Activated naive CD4-positive, alpha-beta T cell treated with anti-CD3 and anti-CD28 coated beads, Interleukin-2, amount 50 U/mL, for 16 hours (primary cell): ENCODE measurements around the gene SLC9A9.
"Not testable (repeated sequence)": the region's sequence is repeated elsewhere in the genome, so short reads cannot be mapped to it uniquely, and the experiment has no call there.

ENCODE experiments used
- DNase-seq: peaks from one replicate; pipeline ENCODE4 v3.0.0-alpha.2; 2020

SLC9A9 gene

GRCh38 chr3:143437405-143437804, 410.9 kb downstream of the SLC9A9 start:
- DNase-seq: no peak

- no peak for DNase-seq
These were observed 411.9 kb downstream of the SLC9A9 start for GRCh38 chr3:143436231-143436930.

GRCh38 chr3:143433787-143434378, 414.4 kb downstream of the SLC9A9 start:
- DNase-seq: no peak

- not testable (repeated sequence) for DNase-seq
These were observed 417.0 kb downstream of the SLC9A9 start for GRCh38 chr3:143431298-143431697.

- DNase-seq: no peak
These were observed 417.7 kb downstream of the SLC9A9 start for GRCh38 chr3:143430568-143430967.

GRCh38 chr3:143429628-143430514, 418.4 kb downstream of the SLC9A9 start:
- DNase-seq: no peak

- DNase-seq: no peak
These were observed 420.0 kb downstream of the SLC9A9 start for GRCh38 chr3:143428294-143428693.

GRCh38 chr3:143427631-143428030, 420.6 kb downstream of the SLC9A9 start:
- no peak for DNase-seq

- DNase-seq: no peak
These were observed 423.4 kb downstream of the SLC9A9 start for GRCh38 chr3:143424874-143425273.

GRCh38 chr3:143421556-143421955, 426.7 kb downstream of the SLC9A9 start:
- DNase-seq: no peak

- DNase-seq: no peak
These were observed 428.7 kb downstream of the SLC9A9 start for GRCh38 chr3:143419611-143420010.

- no peak for DNase-seq
These were observed 429.9 kb downstream of the SLC9A9 start for GRCh38 chr3:143418391-143418790.

- no peak for DNase-seq
These were observed 432.0 kb downstream of the SLC9A9 start for GRCh38 chr3:143416229-143416628.

GRCh38 chr3:143414571-143415253, 433.6 kb downstream of the SLC9A9 start:
- no peak for DNase-seq

GRCh38 chr3:143413372-143413771, 434.9 kb downstream of the SLC9A9 start:
- DNase-seq: no peak

GRCh38 chr3:143412084-143412483, 436.2 kb downstream of the SLC9A9 start:
- DNase-seq: no peak

GRCh38 chr3:143410259-143410658, 438.0 kb downstream of the SLC9A9 start:
- no peak for DNase-seq

- DNase-seq: no peak
These were observed 439.5 kb downstream of the SLC9A9 start for GRCh38 chr3:143408771-143409170.

- no peak for DNase-seq
These were observed 445.7 kb downstream of the SLC9A9 start for GRCh38 chr3:143402602-143403001.

- no peak for DNase-seq
These were observed 451.5 kb downstream of the SLC9A9 start for GRCh38 chr3:143396790-143397189.

- DNase-seq: no peak
These were observed 458.9 kb downstream of the SLC9A9 start for GRCh38 chr3:143389388-143389787.

- DNase-seq: no peak
These were observed 460.8 kb downstream of the SLC9A9 start for GRCh38 chr3:143387425-143387824.

GRCh38 chr3:143384076-143384475, 464.2 kb downstream of the SLC9A9 start:
- DNase-seq: no peak
